ENCODE results near the gene LYRM4. TPM values are rescaled to one million over a fixed set of nuclear protein-coding genes. Genes with fewer than 3 reads are reported as not detected.

LYRM4 gene
- total RNA-seq, 2 experiments from 2014 or later: 28.9 to 29.8 TPM

DNA sequence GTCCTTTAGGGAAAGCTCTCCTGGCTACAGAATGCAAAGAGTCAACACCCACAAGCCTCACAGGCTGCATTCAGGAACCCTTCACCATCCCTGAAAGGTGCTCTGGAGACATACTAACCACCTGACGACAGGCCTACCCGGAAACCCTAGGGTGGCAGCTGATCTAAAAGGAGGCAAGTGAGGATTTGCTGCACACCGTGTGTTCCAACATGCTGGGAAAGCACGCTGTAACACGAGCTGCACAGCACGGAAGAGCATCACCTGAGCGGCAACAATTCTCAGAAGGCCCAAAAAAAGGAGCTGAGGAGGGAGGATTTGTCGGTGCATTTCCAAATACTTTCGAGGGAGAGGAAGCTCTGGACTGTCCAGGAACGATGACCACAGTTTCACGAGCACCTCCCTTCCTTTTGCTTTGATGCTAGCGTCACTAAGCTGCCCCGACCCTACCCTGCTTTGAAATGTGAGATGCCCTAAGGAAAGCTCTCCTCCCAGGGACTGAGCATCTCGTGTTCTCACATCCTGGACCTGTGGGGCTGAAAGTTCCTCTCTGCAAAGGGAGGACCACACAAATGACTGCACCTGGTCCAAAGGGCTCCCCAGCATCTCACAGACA, 88.6 kb downstream of the LYRM4 start:
- H3K27me3 Mint-ChIP-seq (ENCODE audit: low read depth): no peaks in the 10 kb centered on the region
- H3K4me3 Mint-ChIP-seq: no peak overlapping the region
- H3K9me3 Mint-ChIP-seq (ENCODE audit: insufficient read depth): no peaks in the 10 kb centered on the region
- POLR2A ChIA-PET: no interaction called here
- H3K4me1 Mint-ChIP-seq (ENCODE audit: low read depth): peaks cover 45% of the 10 kb centered on the region
- DNase-seq (no peak), ATAC-seq (no peak)
- CTCF ChIA-PET: interaction anchor here (0.9 to 5.8 kb wide), 4 partner anchors 11 to 132 kb away, joined by 3 to 59 read pairs (median 10); no protein-coding TSS in a partner anchor
- H3K27ac Mint-ChIP-seq: peak overlapping the region; percentile 18
- no peaks in the 10 kb centered on the region for H3K36me3 Mint-ChIP-seq (ENCODE audit: low read depth)

DNA sequence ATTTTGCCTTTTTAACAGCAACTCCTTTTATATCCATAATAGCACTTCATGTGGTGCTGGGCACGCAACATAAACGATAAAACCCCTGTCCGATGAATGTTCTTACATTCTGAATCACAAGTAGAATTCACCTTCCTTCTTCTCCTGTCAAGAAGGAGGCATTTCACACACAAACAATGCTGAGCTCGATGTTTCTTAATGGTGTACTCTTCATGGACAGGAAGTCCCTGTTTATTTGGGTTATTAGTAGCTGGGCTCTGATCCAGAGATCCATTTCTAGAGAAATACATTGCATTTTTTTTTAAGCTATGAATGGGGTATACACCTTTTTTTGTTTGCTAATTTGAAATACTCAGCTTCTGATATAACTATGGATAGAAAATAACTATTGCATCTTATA, 93.2 kb downstream of the LYRM4 start:
- ChIA-PET POLR2A (no interaction called here), CTCF (interaction anchor here (0.8 to 2.7 kb wide), 2 partner anchors 24 to 236 kb away, joined by 4 to 17 read pairs; no protein-coding TSS in a partner anchor)
- Mint-ChIP-seq H3K9me3 (ENCODE audit: insufficient read depth) (no peaks in the 10 kb centered on the region), H3K36me3 (ENCODE audit: low read depth) (no peaks in the 10 kb centered on the region), H3K27ac (no peak overlapping the region), H3K4me1 (ENCODE audit: low read depth) (peaks cover 9% of the 10 kb centered on the region), H3K4me3 (no peak overlapping the region), H3K27me3 (ENCODE audit: low read depth) (no peaks in the 10 kb centered on the region)
- no peak for DNase-seq
- ATAC-seq: no peak

DNA sequence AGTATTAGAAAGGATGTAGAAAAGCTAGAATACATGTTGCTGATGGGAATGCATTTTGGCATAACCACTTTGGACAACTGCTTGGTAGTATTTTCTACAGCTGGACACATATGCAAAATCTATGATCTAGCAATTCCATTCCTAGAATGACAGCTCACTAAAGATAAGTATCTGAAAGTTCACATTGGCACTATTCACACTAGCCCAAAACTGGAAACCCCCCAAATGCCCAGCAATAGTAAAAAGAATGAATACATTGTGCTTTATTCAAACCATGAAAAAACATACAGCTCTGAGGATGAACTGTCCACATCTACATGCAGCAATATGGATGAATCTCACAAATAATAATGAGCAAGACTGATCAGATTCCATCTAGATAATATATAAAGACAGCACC, 96.7 kb downstream of the LYRM4 start:
- POLR2A ChIA-PET: no interaction called here
- ATAC-seq: no peak

DNA sequence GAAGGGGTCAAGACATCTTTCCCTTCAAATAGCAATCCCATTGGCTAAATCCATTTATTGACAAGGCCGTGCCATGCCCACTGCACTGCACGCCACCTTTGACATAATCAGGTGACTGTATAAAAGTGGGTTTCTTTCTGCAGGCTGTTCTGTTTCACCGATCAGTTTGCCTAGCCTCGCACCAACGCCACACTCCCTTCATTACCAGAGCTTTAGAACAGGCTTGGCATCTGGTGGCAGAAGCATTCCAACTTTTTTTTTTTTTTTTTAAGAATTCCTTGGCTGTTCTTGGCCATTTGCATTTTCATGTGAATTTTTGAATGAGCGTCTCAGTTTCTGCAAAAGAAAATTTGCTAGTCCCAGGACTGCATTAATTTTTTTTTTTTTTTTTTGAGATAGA, 97.5 kb downstream of the LYRM4 start:
- DNase-seq (no peak), ATAC-seq (no peak)
- POLR2A ChIA-PET: no interaction called here
- H3K27me3 Mint-ChIP-seq (ENCODE audit: low read depth): no peaks in the 10 kb centered on the region
- H3K4me3 Mint-ChIP-seq: no peak overlapping the region
- CTCF ChIA-PET: no interaction called here
- no peaks in the 10 kb centered on the region for H3K36me3 Mint-ChIP-seq (ENCODE audit: low read depth)
- no peak overlapping the region for H3K27ac Mint-ChIP-seq
- H3K9me3 Mint-ChIP-seq (ENCODE audit: insufficient read depth): no peaks in the 10 kb centered on the region
- peaks cover 13% of the 10 kb centered on the region for H3K4me1 Mint-ChIP-seq (ENCODE audit: low read depth)

More for the DNA sequence above, 96.7 kb downstream of the LYRM4 start:
- Mint-ChIP-seq H3K4me3 (no peak overlapping the region), H3K4me1 (ENCODE audit: low read depth) (peaks cover 13% of the 10 kb centered on the region), H3K27me3 (ENCODE audit: low read depth) (no peaks in the 10 kb centered on the region), H3K27ac (no peak overlapping the region), H3K9me3 (ENCODE audit: insufficient read depth) (no peaks in the 10 kb centered on the region), H3K36me3 (ENCODE audit: low read depth) (no peaks in the 10 kb centered on the region)
- CTCF ChIA-PET: interaction anchor here (1.4 to 2.4 kb wide), 3 partner anchors 8 to 20 kb away, joined by 4 to 10 read pairs (median 8); no protein-coding TSS in a partner anchor
- DNase-seq: no peak

DNA sequence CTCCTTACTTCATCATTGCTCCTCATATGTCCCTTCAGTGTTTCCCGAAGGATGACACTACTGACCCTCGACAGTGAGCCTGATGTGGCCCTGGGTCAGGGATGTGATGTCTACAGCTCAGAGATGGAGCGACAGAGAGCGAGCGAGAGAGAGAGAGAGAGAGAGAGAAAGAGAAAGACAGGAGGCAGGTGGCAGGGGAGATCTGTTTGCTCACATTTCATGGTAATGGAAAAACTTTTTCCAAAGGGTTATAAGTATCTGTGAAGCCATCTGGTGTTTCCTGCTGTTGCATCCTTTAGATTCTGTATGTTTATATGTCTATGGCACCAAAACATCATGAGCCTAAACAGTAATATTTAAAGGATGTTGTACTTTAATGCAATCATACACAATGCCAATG, 98.4 kb downstream of the LYRM4 start:
- no peak for ATAC-seq
- Mint-ChIP-seq H3K36me3 (ENCODE audit: low read depth) (no peaks in the 10 kb centered on the region), H3K9me3 (ENCODE audit: insufficient read depth) (no peaks in the 10 kb centered on the region), H3K4me1 (ENCODE audit: low read depth) (peaks cover 13% of the 10 kb centered on the region), H3K27ac (no peak overlapping the region), H3K4me3 (no peak overlapping the region), H3K27me3 (ENCODE audit: low read depth) (no peaks in the 10 kb centered on the region)
- CTCF ChIA-PET: interaction anchor here (1.6 to 3.2 kb wide), 3 partner anchors 14 to 27 kb away, joined by 3 to 17 read pairs (median 5); no protein-coding TSS in a partner anchor
- POLR2A ChIA-PET: interaction anchor here (1.9 kb wide), 1 partner anchor 11 kb away, joined by 6 read pairs; no protein-coding TSS in a partner anchor
- DNase-seq: no peak

DNA sequence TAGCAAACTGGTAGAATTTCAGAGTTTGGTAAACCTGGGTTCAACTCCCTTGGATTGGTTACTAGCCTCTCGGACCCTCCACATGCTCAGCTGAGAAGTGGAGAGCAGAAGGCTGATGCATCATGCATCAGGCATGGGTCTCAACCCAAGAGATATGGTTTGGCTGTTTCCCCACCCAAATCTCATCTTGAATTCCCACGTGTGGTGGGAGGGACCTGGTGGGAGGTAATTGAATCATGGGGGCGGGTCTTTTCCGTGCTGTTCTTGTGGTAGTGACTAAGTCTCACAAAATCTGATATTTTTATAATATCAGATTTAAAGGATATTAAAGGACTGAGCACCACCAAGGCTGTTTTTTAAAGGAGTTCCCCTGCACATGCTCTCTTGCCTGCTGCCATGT, 100.5 kb downstream of the LYRM4 start:
- Mint-ChIP-seq H3K27me3 (ENCODE audit: low read depth) (no peaks in the 10 kb centered on the region), H3K9me3 (ENCODE audit: insufficient read depth) (no peaks in the 10 kb centered on the region), H3K27ac (no peak overlapping the region), H3K4me3 (no peak overlapping the region), H3K36me3 (ENCODE audit: low read depth) (no peaks in the 10 kb centered on the region), H3K4me1 (ENCODE audit: low read depth) (peaks cover 6% of the 10 kb centered on the region)
- DNase-seq (no peak), ATAC-seq (no peak)
- ChIA-PET POLR2A (no interaction called here), CTCF (interaction anchor here (0.8 to 3.2 kb wide), 4 partner anchors 11 to 1387 kb away, joined by 3 to 17 read pairs (median 4); no protein-coding TSS in a partner anchor)

DNA sequence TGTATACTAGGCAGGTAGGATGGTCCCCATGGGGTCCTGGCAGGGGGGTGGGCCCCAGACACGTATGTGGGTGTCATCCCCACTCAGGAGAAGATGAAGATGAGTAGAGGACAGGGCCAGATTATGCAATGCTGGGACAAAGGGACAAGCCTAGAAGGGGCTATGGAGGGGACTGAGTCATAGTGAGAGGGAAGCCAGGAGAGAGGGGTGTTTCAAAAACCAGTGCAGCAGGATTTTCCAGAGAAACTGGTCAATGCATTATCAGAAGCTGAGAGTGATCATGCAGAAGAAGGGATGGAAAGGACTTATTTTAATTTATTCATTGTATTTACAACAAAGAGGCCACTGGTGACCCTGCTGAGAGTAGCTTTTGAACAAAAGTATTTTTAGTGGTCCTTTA, 101.6 kb downstream of the LYRM4 start:
- Mint-ChIP-seq H3K9me3 (ENCODE audit: insufficient read depth) (no peaks in the 10 kb centered on the region), H3K4me1 (ENCODE audit: low read depth) (peaks cover 6% of the 10 kb centered on the region), H3K36me3 (ENCODE audit: low read depth) (no peaks in the 10 kb centered on the region), H3K4me3 (no peak overlapping the region), H3K27me3 (ENCODE audit: low read depth) (no peaks in the 10 kb centered on the region), H3K27ac (no peak overlapping the region)
- ChIA-PET POLR2A (no interaction called here), CTCF (interaction anchor here (3.2 kb wide), 1 partner anchor 15 kb away, joined by 17 read pairs; no protein-coding TSS in a partner anchor)
- DNase-seq: no peak
- no peak for ATAC-seq

DNA sequence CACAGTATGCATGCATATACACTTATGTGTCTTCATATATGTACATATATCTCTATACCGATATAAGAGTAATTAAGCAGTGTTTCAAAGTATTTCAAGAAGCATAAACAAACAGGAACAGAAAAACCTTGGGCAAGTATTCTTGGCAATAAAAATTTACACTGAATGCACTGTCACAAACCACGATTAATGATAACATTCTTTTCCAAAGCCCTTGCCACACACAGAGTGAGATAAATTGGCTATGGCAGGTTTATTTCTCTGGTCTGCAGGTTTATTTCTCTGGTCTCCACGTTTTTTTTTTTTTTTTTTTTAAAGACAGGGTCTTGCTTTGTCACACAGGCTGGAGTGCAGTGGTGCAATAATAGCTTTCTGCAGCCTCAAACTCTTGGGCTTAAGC, 102.6 kb downstream of the LYRM4 start:
- H3K27ac Mint-ChIP-seq: no peak overlapping the region
- CTCF ChIA-PET: no interaction called here
- no peaks in the 10 kb centered on the region for H3K9me3 Mint-ChIP-seq (ENCODE audit: insufficient read depth)
- no peaks in the 10 kb centered on the region for H3K36me3 Mint-ChIP-seq (ENCODE audit: low read depth)
- DNase-seq: no peak
- H3K4me1 Mint-ChIP-seq (ENCODE audit: low read depth): peaks cover 6% of the 10 kb centered on the region
- no peak for ATAC-seq
- H3K27me3 Mint-ChIP-seq (ENCODE audit: low read depth): no peaks in the 10 kb centered on the region
- H3K4me3 Mint-ChIP-seq: no peak overlapping the region
- POLR2A ChIA-PET: no interaction called here

DNA sequence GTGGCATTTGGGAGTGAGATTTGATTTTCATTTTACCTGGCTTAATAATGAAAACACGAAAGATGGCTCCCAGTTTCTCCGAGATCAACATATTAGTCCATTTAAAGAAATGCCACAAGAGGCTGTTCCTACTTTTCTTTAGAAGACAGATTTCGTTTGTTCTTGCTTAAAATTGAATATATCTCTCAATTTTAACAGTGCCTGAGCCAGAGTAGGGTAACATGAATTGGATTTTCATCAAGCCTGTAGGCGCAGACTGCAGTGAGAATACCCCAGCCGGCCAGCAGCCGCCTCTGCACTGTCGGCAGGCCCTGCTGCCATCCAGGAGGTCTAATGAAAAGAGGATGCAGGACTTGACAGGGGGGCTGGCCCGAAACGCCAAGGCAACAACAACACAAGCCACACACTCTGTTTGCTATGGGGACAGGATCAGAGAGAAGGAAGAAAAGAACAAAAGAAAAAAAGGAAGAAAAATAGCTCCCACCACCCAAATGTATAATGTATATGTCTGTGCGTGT, 103.1 kb downstream of the LYRM4 start:
- H3K4me1 Mint-ChIP-seq (ENCODE audit: low read depth): peaks cover 6% of the 10 kb centered on the region
- no peak for ATAC-seq
- POLR2A ChIA-PET: no interaction called here
- CTCF ChIA-PET: no interaction called here
- no peak overlapping the region for H3K4me3 Mint-ChIP-seq
- no peaks in the 10 kb centered on the region for H3K36me3 Mint-ChIP-seq (ENCODE audit: low read depth)
- no peaks in the 10 kb centered on the region for H3K27me3 Mint-ChIP-seq (ENCODE audit: low read depth)
- DNase-seq: no peak
- H3K27ac Mint-ChIP-seq: no peak overlapping the region
- no peaks in the 10 kb centered on the region for H3K9me3 Mint-ChIP-seq (ENCODE audit: insufficient read depth)

DNA sequence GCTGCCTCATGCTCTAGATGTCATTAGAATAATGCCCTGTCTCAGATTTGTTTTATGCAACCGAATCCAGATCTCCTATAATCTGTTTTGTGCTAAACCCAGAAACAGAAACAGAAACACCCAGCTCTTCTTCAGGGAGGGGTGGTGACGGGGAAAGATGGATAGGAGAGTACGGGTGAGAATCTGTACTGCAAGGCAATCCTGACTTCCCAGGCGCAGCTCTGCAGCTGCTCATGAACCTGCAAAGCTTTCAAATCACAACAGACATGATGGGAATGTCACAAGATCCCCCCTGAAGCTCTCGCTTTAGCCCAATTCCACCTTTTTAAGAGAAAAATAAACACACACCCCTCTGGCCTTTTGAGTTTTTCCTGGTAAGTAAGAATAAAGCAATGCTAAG, 104.1 kb downstream of the LYRM4 start:
- Mint-ChIP-seq H3K36me3 (ENCODE audit: low read depth) (no peaks in the 10 kb centered on the region), H3K9me3 (ENCODE audit: insufficient read depth) (no peaks in the 10 kb centered on the region), H3K27ac (no peak overlapping the region), H3K27me3 (ENCODE audit: low read depth) (no peaks in the 10 kb centered on the region), H3K4me3 (no peak overlapping the region), H3K4me1 (ENCODE audit: low read depth) (peaks cover 6% of the 10 kb centered on the region)
- DNase-seq (no peak), ATAC-seq (no peak)
- CTCF ChIA-PET: interaction anchor here (1.0 to 1.7 kb wide), 2 partner anchors 8 to 13 kb away, joined by 4 to 10 read pairs; no protein-coding TSS in a partner anchor
- POLR2A ChIA-PET: no interaction called here

DNA sequence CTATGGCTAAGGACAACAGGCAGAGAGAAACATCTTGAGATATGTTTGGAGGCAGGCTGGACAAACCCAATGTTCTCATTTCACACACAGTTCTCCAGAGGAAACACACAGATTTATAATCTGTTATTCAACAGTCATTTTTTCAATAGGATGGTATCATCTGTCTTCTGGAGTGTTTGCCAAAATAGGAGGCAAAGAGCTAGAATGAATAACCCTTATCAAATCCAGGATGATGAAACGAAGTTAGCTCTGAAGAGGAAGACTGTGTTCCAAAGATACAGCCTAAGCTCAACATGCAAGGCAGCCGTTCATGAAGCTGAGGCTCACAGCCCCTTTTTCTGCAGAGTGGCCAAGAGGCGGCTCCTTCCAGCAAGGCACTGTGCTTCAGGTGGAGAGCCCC, 104.8 kb downstream of the LYRM4 start:
- Mint-ChIP-seq H3K4me1 (ENCODE audit: low read depth) (peaks cover 6% of the 10 kb centered on the region), H3K4me3 (no peak overlapping the region), H3K9me3 (ENCODE audit: insufficient read depth) (no peaks in the 10 kb centered on the region), H3K27ac (no peak overlapping the region), H3K27me3 (ENCODE audit: low read depth) (no peaks in the 10 kb centered on the region), H3K36me3 (ENCODE audit: low read depth) (no peaks in the 10 kb centered on the region)
- DNase-seq: no peak
- ChIA-PET POLR2A (no interaction called here), CTCF (interaction anchor here (1.0 to 1.7 kb wide), 2 partner anchors 9 to 12 kb away, joined by 4 to 10 read pairs; no protein-coding TSS in a partner anchor)
- no peak for ATAC-seq

DNA sequence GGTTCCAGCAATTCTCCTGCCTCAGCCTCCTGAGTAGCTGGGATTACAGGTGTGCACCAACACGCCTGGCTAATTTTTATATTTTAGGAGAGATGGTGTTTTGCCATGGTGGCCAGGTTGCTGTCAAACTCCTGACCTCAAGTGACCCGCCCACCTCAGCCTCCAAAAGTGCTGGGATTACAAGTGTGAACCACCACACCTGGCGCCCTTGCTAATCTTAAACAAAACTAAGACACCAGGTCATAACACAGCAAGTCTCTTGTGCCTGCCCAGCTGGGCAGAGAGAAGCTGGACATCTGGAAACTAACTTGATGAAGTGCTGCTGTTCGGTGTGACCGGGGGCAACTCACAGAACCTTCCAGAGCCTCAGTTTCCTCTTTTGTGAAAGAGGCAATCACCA, 107.6 kb downstream of the LYRM4 start:
- Mint-ChIP-seq H3K36me3 (ENCODE audit: low read depth) (no peaks in the 10 kb centered on the region), H3K27ac (no peak overlapping the region), H3K9me3 (ENCODE audit: insufficient read depth) (no peaks in the 10 kb centered on the region), H3K4me3 (no peak overlapping the region), H3K4me1 (ENCODE audit: low read depth) (no peaks in the 10 kb centered on the region), H3K27me3 (ENCODE audit: low read depth) (no peaks in the 10 kb centered on the region)
- DNase-seq: no peak
- no peak for ATAC-seq
- POLR2A ChIA-PET: no interaction called here
- CTCF ChIA-PET: interaction anchor here (1.8 kb wide), 1 partner anchor 9 kb away, joined by 6 read pairs; no protein-coding TSS in a partner anchor

All from activated CD8-positive, alpha-beta T cell treated with anti-CD3 and anti-CD28 coated beads, Interleukin-2, amount 10 ng/mL, durations not matched to agents 7 days and 5 days (primary cell).